GM15510 (cell line): ENCODE data around the gene SGTA.

Experiments used
- POLR2A ChIP-seq: IDR thresholded peaks from 3 replicates; pipeline ENCODE4 v1.6.1; 2011; ENCODE audit warnings: borderline replicate concordance; ENCODE audit not compliant: insufficient read length; ENCODE audit errors: extremely low read depth

The SGTA gene

DNA sequence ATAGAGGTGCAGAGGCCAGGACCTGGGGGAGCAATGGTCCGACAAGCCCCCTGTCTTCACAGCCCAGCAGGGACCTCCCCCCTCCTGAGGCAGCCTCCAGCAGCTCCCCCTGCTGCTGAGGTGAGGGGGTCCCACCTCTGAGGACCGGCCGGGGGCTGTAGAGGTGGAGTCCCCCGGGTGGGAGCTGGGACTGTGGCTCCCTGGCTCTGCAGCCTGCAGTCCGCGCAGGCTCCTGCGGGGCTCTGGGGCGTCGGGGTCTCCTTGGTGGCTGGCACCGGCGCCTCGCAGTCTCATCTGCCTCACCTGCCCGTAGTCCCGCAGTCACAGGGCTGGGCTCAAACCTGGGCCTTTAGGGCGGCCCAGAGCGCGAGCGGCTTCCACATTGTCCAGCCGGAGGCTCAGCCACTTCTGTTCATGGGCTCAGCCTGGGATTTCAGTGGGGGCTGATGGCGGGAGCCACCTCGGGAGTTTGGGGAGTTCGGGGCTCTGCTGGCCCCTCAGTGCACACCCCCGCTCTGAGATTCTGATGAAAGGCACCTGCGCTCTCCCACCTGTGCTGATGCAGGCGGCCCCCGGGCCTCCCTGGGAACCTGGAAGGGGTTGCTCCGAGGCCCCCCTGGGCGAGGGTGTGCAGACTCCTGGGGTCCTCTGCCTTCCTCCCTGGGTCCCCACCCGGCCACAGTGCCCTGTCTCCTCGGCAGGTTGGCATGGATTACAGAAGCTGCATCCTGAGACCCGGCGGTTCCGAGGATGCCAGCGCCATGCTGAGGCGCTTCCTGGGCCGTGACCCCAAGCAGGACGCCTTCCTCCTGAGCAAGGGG lies 29.6 kb upstream of the SGTA start:
- no peak for TF ChIP-seq POLR2A

DNA sequence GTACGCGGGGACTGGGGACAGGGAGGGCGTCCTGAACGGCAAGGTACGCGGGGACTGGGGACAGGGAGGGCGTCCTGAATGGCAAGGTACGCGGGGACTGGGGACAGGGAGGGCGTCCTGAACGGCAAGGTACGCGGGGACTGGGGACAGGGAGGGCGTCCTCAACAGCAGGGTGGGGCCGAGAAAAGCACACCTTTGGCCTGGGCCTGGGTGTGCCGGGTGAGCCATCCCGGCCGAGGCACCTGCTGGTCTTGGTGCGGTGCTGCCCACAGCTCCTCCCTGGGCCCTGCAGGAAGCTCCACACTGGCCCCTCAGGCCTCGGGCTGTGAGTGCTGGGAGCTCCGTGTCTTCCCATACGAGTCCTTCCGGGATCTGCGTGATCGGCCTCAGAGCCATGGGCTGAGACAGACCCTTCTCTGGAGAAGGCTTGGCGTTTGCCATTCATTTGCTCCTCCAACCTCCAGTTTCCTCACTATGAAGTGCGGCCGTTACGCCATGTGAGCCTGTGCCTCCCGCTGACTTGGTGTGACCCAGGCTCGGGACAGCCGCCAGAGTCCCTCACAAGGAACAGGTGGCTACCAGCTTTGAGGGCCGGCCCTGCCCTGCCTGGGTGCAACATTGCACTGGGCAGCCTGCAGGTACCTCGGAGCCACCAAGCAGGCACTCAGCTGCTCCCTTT lies 28.8 kb upstream of the SGTA start:
- TF ChIP-seq POLR2A: no peak

DNA sequence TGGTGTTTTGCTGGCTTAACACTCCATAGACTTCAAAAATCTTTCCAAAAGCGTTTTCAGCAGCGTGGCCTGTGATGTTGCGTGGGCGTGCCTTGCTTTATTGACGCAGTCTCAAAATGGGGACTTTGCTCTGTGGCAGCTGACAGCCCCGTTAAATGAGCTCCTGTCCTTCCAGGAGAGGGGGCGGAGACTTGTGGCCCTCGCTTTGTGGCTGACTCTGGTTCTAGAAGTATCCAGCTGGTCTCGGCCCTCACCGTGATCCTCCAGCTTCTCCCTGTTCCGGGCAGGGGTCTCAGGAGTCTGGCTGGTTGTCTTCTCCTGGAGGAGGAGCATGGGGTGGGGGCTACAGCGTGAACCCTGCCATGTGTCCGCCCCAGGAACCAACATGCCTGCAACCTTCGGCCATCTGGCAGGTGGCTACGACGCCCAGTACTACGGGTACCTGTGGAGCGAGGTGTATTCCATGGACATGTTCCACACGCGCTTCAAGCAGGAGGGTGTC lies 28.2 kb upstream of the SGTA start:
- TF ChIP-seq POLR2A: no peak

DNA sequence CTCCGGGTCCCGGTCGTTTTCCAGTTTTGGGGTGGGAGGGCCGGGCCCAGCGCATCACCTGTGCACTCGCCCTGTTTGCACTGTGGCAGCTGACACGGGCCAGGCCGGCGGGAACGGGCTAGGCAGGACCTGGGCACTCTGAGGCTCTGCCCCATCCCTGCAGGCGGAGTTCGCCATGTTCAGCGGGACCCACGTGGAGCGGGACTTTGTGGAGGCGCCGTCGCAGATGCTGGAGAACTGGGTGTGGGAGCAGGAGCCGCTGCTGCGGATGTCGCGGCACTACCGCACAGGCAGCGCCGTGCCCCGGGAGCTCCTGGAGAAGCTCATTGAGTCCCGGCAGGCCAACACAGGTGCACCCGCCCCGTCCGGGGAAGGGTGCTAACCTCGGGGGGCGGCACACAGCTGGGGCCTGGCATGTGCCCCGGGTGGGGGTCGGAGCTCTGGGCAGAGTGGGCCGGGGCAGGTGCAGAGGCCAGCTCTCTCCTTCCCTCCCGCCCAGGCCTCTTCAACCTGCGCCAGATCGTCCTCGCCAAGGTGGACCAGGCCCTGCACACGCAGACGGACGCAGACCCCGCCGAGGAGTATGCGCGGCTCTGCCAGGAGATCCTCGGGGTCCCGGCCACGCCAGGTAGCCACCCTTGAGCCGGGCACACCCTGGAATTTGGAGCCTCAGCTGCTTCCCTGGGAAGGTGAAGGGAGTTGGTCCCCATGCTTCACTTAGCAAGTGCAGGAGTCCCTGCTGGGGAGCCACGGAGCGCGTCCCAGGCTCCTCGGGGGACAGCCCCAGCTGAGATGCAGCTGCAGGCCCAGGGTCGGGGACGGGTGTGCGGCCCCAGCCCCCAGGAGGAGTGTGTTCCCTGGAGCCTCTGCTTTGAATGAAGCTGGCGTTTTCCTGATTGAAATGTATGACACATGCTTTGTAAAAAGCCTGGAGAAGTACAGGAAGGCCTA lies 27.3 kb upstream of the SGTA start:
- TF ChIP-seq POLR2A: no peak

DNA sequence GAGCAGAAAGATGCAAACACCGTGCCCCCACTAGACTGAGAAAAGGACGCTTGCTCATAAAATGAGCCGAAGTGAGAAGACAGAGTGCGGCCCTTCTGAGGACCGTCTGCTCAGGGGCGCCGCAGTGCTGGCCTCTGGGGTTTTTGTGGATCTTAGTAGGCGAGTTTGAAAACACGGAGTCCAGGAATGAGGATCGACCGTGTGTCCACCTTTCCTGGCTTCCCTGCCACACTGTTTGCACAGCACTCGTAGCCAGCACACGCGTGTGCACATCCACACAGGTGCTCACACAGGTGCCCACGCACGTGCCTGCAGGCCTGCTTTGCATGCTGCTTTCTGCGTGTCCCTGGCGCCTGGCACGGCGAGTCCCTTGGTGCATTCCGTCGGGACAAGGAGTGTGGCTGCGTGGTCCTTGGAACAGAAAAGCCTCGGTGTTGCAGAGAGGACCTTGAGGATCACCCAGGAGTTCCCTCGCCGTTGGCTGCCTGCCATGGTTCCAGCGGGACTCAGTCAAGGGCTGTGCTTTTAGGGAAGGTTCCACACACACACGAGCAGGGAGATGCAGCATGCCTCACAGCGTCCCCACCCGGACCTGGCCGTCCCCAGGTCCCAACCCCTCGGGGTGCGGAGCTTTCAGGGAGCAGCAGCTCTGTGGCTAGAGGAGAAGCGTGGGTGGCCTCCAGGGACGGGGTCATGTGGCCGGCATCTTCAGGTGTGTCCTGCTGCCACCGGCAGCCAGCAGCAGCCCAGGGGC lies 26.5 kb upstream of the SGTA start:
- no peak for TF ChIP-seq POLR2A

DNA sequence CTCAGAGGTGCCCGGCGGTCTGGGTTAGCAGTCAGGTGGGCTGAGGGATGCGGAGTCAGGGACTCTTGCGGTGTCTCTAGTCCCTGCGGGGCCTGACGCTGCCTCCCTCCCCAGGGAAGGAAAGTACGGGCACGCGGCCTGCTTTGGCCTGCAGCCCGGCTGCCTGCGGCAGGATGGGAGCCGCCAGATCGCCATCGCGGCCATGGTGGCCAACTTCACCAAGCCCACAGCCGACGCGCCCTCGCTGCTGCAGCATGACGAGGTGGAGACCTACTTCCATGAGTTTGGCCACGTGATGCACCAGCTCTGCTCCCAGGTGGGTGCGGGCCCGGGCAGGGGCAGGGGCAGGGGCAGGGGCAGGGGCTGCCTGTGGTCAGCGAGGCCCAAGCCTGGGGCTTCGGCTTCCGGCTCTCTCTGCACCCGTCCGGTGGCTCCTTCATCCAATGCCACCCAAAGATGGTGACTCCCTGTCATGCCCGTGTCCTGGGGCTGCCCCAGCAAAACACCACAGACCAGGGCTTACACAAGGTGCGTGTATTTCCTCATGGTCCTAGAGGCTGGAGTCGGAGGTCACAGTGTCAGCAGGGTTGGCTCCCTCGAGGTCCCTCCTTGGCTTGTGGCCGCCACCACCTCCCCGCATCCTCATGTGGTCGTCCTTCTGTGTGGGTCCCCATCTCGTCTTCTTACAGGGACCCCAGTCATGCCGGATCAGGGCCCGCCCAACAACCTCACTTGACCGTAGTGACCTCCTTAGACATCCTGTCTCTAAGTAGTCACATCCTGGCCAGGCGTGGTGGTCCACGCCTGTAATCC lies 25.3 kb upstream of the SGTA start:
- no peak for TF ChIP-seq POLR2A

DNA sequence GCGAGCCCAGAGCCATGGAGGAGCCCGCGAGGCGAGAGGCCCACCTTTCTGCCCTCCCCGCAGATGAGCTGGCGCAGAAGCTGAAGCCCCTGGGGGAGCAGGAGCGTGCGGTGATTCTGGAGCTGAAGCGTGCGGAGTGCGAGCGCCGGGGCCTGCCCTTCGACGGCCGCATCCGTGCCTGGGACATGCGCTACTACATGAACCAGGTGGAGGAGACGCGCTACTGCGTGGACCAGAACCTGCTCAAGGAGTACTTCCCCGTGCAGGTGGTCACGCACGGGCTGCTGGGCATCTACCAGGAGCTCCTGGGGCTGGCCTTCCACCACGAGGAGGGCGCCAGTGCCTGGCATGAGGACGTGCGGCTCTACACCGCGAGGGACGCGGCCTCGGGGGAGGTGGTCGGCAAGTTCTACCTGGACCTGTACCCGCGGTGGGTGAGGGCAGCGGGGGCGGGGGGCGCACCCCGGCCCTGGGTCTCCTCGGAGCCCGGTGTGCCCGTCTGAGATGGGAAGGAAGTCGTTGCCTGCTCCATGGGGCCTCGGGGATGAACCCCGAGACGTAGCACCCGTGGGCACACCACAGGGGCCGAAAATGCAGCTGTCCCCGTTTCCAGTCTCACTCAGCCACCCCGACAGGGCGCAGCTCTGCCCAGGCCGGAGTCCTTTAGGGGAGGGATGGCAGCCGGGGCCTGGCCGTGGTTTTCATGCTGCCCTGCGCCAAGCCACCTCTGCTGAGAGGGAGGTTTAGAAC lies 24.5 kb upstream of the SGTA start:
- no peak for TF ChIP-seq POLR2A

DNA sequence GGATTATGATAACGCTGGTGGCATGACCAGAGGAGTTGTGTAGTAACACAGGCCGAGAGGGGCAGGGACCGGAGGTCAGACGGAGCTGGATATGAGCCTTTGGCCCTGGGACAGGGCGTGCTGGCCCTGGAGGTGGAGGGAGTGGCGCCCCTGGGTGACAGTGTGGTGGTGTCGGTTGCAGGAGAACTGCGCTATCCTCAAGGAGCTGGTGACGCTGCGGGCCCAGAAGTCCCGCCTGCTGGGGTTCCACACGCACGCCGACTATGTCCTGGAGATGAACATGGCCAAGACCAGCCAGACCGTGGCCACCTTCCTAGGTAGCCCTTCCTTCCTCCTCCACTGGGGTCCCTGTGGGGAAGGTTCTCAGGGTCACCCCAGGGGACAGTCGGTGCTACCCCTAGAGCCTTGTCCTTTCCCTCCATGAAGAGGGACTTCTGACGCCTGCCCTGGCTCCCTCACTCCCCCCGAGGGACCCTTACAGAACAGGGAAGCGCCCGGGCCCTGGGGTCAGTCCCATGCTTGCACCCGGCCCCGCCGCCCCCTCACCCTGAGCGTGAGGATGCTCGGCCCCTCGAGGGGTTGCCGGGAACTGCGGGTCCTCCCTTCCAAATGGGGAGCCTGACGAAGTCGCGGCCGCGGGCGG lies 23.8 kb upstream of the SGTA start:
- TF ChIP-seq POLR2A: no peak

DNA sequence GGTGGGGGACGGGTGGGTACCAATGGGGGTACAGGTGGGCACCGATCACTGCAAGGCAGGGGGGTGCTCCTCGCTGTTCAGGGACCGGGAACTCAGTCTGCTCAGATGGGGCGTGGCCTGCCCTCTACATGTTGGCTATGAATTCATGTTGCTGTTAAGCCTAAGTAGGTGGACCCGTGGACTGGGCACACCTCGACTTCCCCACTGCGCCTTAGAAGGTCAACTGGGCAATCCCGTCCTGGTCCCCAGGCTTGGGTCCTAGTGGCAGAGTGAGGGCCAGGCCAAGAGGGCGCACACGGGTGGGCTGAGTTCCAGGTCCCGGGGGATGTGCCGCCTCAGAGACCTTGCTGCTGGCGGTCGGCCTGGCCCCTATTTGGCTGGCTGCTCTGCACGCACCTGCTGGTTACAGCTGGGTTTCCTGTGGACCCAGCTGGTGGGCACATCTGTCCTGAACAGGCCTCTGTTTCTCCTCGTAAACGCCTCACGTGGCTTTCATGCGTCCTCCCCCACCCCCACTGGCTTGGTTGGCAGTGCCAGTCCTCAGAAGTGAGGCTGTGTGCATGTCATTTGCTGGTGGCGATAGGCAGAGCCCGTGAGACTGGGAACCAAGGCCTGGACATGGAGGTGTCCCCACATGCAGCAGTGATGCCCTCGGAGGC lies 23.0 kb upstream of the SGTA start:
- TF ChIP-seq POLR2A: no peak

DNA sequence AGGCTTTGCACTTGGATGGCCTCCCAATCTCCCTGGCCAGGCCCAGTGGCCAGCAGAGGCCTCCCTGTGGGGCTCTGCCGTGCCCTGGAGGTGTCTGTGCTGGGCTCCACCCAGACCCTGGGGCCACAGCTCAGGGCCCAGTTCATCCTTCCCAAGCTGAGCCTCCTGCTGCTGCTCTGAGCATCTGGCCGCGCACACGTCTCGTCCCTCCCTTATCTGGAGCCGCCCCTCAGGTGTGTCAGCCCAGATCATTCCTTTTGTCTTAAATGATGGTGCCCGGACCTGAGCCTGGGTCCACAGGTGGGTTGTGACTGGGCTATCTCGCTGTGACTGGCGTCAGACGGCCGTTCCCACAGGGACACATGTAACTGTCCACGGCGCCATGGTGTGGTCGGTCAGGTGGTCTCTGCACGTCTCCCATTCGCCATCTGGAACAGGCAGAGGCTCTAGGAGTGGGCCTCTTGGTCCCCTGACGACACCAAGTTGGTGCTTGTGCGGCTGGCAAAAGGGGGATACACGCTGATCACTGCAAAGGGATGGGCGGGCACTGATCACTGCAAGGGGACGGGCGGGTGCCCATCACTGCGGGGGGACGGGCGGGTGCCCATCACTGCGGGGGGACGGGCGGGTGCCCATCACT lies 22.3 kb upstream of the SGTA start:
- TF ChIP-seq POLR2A: no peak
